NCI-H460 (cell line): ENCODE results near the gene NMNAT2. TPM values are rescaled to one million over a fixed set of nuclear protein-coding genes. Genes with fewer than 3 reads are reported as not detected.
"Not testable (repeated sequence)": the region's sequence is repeated elsewhere in the genome, so short reads cannot be mapped to it uniquely, and the experiment has no call there.

ENCODE experiments used
- DNase-seq: peaks from one replicate; pipeline ENCODE4 v3.0.0-alpha.2; 2016; ENCODE audit warnings: low read depth; ENCODE audit errors: extremely low read depth
- total RNA-seq: library from RNA; depleted of rRNA; stranded (reverse); fragments of >200 nt; shearing (Covaris generic); gene quantifications from 2 replicates; pipeline ENCODE4 v1.2.3, GENCODE V29; 2014

Gene NMNAT2
- total RNA-seq, 1 experiment from 2014 or later = 5.3 TPM

- no peak for DNase-seq
Measured at GRCh38 chr1:183243161-183244050, 174.8 kb downstream of the NMNAT2 start.

- no peak for DNase-seq
Measured at GRCh38 chr1:183242556-183242955, 175.6 kb downstream of the NMNAT2 start.

GRCh38 chr1:183241471-183241870 is 176.7 kb downstream of the NMNAT2 start:
- DNase-seq = no peak

GRCh38 chr1:183240853-183241252 is 177.3 kb downstream of the NMNAT2 start:
- not testable (repeated sequence) for DNase-seq

GRCh38 chr1:183240526-183240825 is 177.7 kb downstream of the NMNAT2 start:
- no peak for DNase-seq

GRCh38 chr1:183239793-183240525 is 178.2 kb downstream of the NMNAT2 start:
- no peak for DNase-seq

- DNase-seq = no peak
Measured at GRCh38 chr1:183239220-183239742, 178.9 kb downstream of the NMNAT2 start.

- DNase-seq = no peak
Measured at GRCh38 chr1:183238071-183238470, 180.1 kb downstream of the NMNAT2 start.

- DNase-seq = no peak
Measured at GRCh38 chr1:183237046-183237445, 181.1 kb downstream of the NMNAT2 start.

GRCh38 chr1:183236158-183236725 is 181.9 kb downstream of the NMNAT2 start:
- DNase-seq = no peak

GRCh38 chr1:183235503-183235902 is 182.7 kb downstream of the NMNAT2 start:
- peak; percentile 33 for DNase-seq

GRCh38 chr1:183234660-183235476 is 183.3 kb downstream of the NMNAT2 start:
- DNase-seq = peak; percentile 95

- DNase-seq = no peak
Measured at GRCh38 chr1:183233113-183233512, 185.1 kb downstream of the NMNAT2 start.

- no peak for DNase-seq
Measured at GRCh38 chr1:183231545-183231944, 186.6 kb downstream of the NMNAT2 start.

- DNase-seq = no peak
Measured at GRCh38 chr1:183230413-183230812, 187.8 kb downstream of the NMNAT2 start.

- no peak for DNase-seq
Measured at GRCh38 chr1:183228347-183229220, 189.6 kb downstream of the NMNAT2 start.

GRCh38 chr1:183227422-183228346 is 190.5 kb downstream of the NMNAT2 start:
- DNase-seq = peak; percentile 67

GRCh38 chr1:183226963-183227362 is 191.2 kb downstream of the NMNAT2 start:
- no peak for DNase-seq
